PC-9 (cell line): Measurements from ENCODE around the gene SPRED1. TPM values are rescaled to one million over a fixed set of nuclear protein-coding genes. Genes with fewer than 3 reads are reported as not detected.
A peak's percentile ranks its signal among the peaks of the same experiment; 100 is the strongest.

Experiments used
- BruUV-seq: library from RNA; stranded (reverse); fragments of 400-500 nt; replicated peaks from 2 replicates; lab custom pipeline; 2021; lab: Mats Ljungman, UMichigan
- CTCF ChIA-PET: fragments of 300-600 bp; sonication (Branson Sonifier 250); formaldehyde crosslinking; loops from one replicate; lab custom pipeline; 2022; ENCODE audit warnings: antibody characterized with exemption; lab: Charles Lee
- POLR2A ChIA-PET: fragments of 300-600 bp; sonication (Branson Sonifier 250); formaldehyde crosslinking; loops from one replicate; lab custom pipeline; 2022; ENCODE audit warnings: antibody characterized with exemption; ENCODE audit not compliant: unreplicated experiment; lab: Charles Lee
- DNase-seq, 2 experiments: peaks; one replicate each; pipeline versions ENCODE4 v3.0.0 to v3.0.0-alpha.2; 2015 to 2022; ENCODE audit warnings: mixed read lengths in 1 of 2
- H2AFZ ChIP-seq: fragments of 200-600 bp; sonication (generic); 2 replicates; pipeline ENCODE4 v1.8.1; 2017; ENCODE audit warnings: antibody characterized with exemption
- H3F3A ChIP-seq: fragments of 200-600 bp; sonication (generic); 2 replicates; pipeline ENCODE4 v1.8.1; 2017; ENCODE audit warnings: antibody characterized with exemption, mild to moderate bottlenecking, low read depth; ENCODE audit not compliant: insufficient read depth
- H3K27ac ChIP-seq: fragments of 200-600 bp; sonication (generic); 2 replicates; pipeline ENCODE4 v1.6.1; 2016; ENCODE audit warnings: mixed run types
- H3K27me3 ChIP-seq: fragments of 200-600 bp; sonication (generic); 2 replicates; pipeline ENCODE4 v1.6.1; 2016; ENCODE audit warnings: low read depth, mixed run types; ENCODE audit not compliant: insufficient read depth
- H3K36me3 ChIP-seq: fragments of 200-600 bp; sonication (generic); 2 replicates; pipeline ENCODE4 v1.6.1; 2016; ENCODE audit warnings: low read depth, mixed run types
- H3K4me1 ChIP-seq: fragments of 200-600 bp; sonication (generic); replicated peaks from 2 replicates; pipeline ENCODE4 v1.6.1; 2016; ENCODE audit warnings: mixed run types; ENCODE audit not compliant: insufficient read depth
- H3K4me2 ChIP-seq: fragments of 200-600 bp; sonication (generic); 2 replicates; pipeline ENCODE4 v1.6.1; 2017; ENCODE audit warnings: mixed run types
- H3K4me3 ChIP-seq: fragments of 200-600 bp; sonication (generic); 2 replicates; pipeline ENCODE4 v1.6.1; 2016; ENCODE audit warnings: mixed run types
- H3K79me2 ChIP-seq: fragments of 200-600 bp; sonication (generic); 2 replicates; pipeline ENCODE4 v1.6.1; 2017; ENCODE audit warnings: low read depth, mixed run types
- H3K9me2 ChIP-seq: fragments of 200-600 bp; sonication (generic); 2 replicates; pipeline ENCODE4 v1.8.1; 2017; ENCODE audit warnings: mild to moderate bottlenecking; ENCODE audit not compliant: insufficient read depth
- H3K9me3 ChIP-seq: fragments of 200-600 bp; sonication (generic); 2 replicates; pipeline ENCODE4 v1.8.1; 2016; ENCODE audit warnings: low read depth; ENCODE audit not compliant: insufficient read depth
- H4K20me1 ChIP-seq: fragments of 200-600 bp; sonication (generic); 2 replicates; pipeline ENCODE4 v1.8.1; 2017; ENCODE audit not compliant: insufficient read depth
- EZH2 ChIP-seq: fragments of 200-600 bp; sonication (generic); IDR thresholded peaks from 2 replicates; pipeline ENCODE4 v1.8.0; 2017; ENCODE audit warnings: antibody characterized with exemption, low read depth
- intact Hi-C: fragments of 100-400 bp; cut with micrococcal nuclease; formaldehyde crosslinking; loops from one replicate; pipeline ENCODE4 v1.10.0; 2022; ENCODE audit not compliant: unreplicated experiment
- total RNA-seq: library from RNA; stranded (reverse); gene quantifications from 2 replicates; pipeline ENCODE4 v1.2.3, GENCODE V29; 2021
- TF ChIP-seq, protein P1 (sequence below): fragments of 200-600 bp; sonication (generic); conservative IDR thresholded peaks from 2 replicates; pipeline ENCODE4 v1.6.1; 2017; ENCODE audit warnings: mixed run types, antibody characterized with exemption, mild to moderate bottlenecking, moderate library complexity

SPRED1 gene
- total RNA-seq, 1 experiment from 2014 or later, result 16.5 TPM

- CTCF ChIA-PET, result no interaction called here
- no peaks in the 10 kb centered on the region for H3K9me2 ChIP-seq
- BruUV-seq, result no TSS peak
- peaks cover 13% of the 10 kb centered on the region; the same call in 1 of the 2 replicates for H3F3A ChIP-seq
- H2AFZ ChIP-seq, result no peak overlapping the region
- H3K27ac ChIP-seq, result no peak overlapping the region
- peak overlapping the region; percentile 11; the same call in 1 of the 2 replicates for H3K4me2 ChIP-seq
- no peaks in the 10 kb centered on the region for H3K79me2 ChIP-seq
- H3K9me3 ChIP-seq, result no peaks in the 10 kb centered on the region
- peaks cover 33% of the 10 kb centered on the region for H3K4me1 ChIP-seq
- H3K36me3 ChIP-seq, result no peaks in the 10 kb centered on the region
- TF ChIP-seq, protein P1, sequence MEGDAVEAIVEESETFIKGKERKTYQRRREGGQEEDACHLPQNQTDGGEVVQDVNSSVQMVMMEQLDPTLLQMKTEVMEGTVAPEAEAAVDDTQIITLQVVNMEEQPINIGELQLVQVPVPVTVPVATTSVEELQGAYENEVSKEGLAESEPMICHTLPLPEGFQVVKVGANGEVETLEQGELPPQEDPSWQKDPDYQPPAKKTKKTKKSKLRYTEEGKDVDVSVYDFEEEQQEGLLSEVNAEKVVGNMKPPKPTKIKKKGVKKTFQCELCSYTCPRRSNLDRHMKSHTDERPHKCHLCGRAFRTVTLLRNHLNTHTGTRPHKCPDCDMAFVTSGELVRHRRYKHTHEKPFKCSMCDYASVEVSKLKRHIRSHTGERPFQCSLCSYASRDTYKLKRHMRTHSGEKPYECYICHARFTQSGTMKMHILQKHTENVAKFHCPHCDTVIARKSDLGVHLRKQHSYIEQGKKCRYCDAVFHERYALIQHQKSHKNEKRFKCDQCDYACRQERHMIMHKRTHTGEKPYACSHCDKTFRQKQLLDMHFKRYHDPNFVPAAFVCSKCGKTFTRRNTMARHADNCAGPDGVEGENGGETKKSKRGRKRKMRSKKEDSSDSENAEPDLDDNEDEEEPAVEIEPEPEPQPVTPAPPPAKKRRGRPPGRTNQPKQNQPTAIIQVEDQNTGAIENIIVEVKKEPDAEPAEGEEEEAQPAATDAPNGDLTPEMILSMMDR, result no peak
- intact Hi-C loops, result no loop called here
- POLR2A ChIA-PET, result no interaction called here
- no peak overlapping the region for H3K4me3 ChIP-seq
- no peaks in the 10 kb centered on the region for H3K27me3 ChIP-seq
- H4K20me1 ChIP-seq, result no peaks in the 10 kb centered on the region
- peak in 1 of 2 experiments; percentile 50 for DNase-seq
These were observed 35.4 kb upstream of the SPRED1 start for GRCh38 chr15:38217191-38217595.

DNA sequence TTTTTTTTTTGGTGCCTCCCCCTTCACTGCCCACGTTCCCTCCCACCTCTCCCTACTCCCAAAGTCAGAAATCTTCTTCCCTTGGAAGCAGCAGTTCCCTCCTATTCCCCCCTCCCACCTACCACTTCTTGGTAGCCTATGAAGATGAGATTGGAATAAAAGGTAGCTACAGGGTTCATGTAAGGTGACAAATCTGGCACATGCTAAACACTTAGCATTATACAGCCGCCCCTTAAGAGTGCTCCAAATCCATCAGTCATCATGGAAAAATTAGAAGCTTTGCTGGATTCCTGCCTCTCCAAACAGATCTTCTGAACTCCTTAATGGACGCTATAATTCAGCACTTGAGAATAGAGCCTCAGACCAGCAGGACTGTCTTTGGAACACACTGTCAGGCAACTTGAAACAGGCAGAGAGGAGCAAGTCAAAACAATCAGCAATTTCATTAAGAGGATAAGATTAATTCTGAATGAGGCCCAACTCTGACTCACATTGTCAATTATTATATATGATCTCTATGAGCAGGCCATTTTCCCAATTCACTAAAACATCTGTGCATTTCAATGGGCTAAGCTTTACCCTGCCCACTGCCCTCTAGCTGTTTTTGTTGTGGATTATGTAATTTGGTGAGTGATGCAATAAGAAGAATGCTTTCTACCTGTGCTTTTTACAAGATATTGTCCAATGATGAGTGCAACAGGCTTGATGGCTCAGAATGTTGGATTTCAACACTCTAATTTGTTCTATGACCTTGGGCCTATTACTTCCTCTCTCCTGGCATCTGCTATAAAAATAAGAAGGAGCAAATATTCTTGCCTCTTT, 34.6 kb upstream of the SPRED1 start:
- no peaks in the 10 kb centered on the region for H4K20me1 ChIP-seq
- H3K4me3 ChIP-seq, result no peak overlapping the region
- no peaks in the 10 kb centered on the region for H3K9me3 ChIP-seq
- peaks cover 13% of the 10 kb centered on the region; the same call in 1 of the 2 replicates for H3F3A ChIP-seq
- no peak overlapping the region for H2AFZ ChIP-seq
- ChIA-PET POLR2A (interaction anchor here (0.7 kb wide), 1 partner anchor 86 kb away, joined by 3 read pairs; no protein-coding TSS in a partner anchor), CTCF (no interaction called here)
- intact Hi-C loops, result no loop called here
- peak in 1 of 2 experiments; percentile 81 for DNase-seq
- H3K36me3 ChIP-seq, result no peaks in the 10 kb centered on the region
- no peaks in the 10 kb centered on the region for H3K9me2 ChIP-seq
- peak overlapping the region; percentile 64 for H3K27ac ChIP-seq
- TF ChIP-seq, protein P1, result no peak
- TF ChIP-seq EZH2, result no peak
- H3K4me1 ChIP-seq, result peaks cover 33% of the 10 kb centered on the region
- H3K79me2 ChIP-seq, result no peaks in the 10 kb centered on the region
- no TSS peak for BruUV-seq
- H3K27me3 ChIP-seq, result no peaks in the 10 kb centered on the region
- peak overlapping the region; percentile 11 for H3K4me2 ChIP-seq

GRCh38 chr15:38220606-38221273, 31.9 kb upstream of the SPRED1 start:
- Histone ChIP-seq H3K9me2 (no peaks in the 10 kb centered on the region), H3F3A (peaks cover 13% of the 10 kb centered on the region; the same call in 1 of the 2 replicates), H3K27ac (peak overlapping the region; percentile 26; the same call in 1 of the 2 replicates), H3K4me3 (no peak overlapping the region), H3K27me3 (no peaks in the 10 kb centered on the region), H3K9me3 (no peaks in the 10 kb centered on the region), H3K4me1 (peaks cover 33% of the 10 kb centered on the region), H3K4me2 (peak overlapping the region; percentile 38; the same call in 1 of the 2 replicates), H2AFZ (no peak overlapping the region), H4K20me1 (no peaks in the 10 kb centered on the region), H3K79me2 (no peaks in the 10 kb centered on the region), H3K36me3 (no peaks in the 10 kb centered on the region)
- intact Hi-C loops, result no loop called here
- BruUV-seq, result no TSS peak
- ChIA-PET CTCF (no interaction called here), POLR2A (no interaction called here)
- peak in 1 of 2 experiments; percentile 34 for DNase-seq
- TF ChIP-seq, protein P1, result no peak
- no peak for TF ChIP-seq EZH2
